ENCODE results near the gene NUMA1. TPM values are rescaled to one million over a fixed set of nuclear protein-coding genes. Genes with fewer than 3 reads are reported as not detected.

Gene NUMA1
- total and polyA plus RNA-seq, 2 of the 8 experiments (the other 6 are each of a cell fraction or from before 2014, with no cell fraction given) = 101 to 107 TPM

DNA sequence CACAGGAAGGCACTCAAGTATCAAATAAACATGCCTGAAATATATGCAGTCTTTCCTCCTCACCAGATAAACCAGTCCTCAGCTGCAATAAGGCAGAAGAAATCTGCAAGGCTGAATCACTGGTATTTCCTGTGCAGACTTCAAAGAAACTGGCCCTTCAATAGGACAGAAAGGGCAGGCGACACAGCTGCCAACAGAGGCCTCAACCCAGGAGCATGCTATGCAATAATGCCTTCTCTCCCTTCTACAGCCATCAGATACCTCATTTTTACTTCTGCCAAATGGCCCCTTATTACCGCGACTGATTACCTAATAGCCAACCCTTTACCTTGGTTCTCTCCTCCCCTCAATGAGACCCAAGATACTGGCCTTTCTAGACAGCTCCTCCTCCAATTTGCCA is 8.0 kb downstream of the NUMA1 start:
- H4K8ac ChIP-seq (ENCODE audit: extremely low read depth, insufficient read depth, low read length) = no peak overlapping the region
- H2BK15ac ChIP-seq (ENCODE audit: low read length) = no peak overlapping the region
- no peak overlapping the region for H2BK12ac ChIP-seq (ENCODE audit: low read depth, low read length)
- H2BK5ac ChIP-seq (ENCODE audit: low read depth, low read length) = no peak overlapping the region
- H3K56ac ChIP-seq (replicated peaks; ENCODE audit: insufficient read length, low read depth, low read length) = no peak overlapping the region
- no peak overlapping the region for H4K91ac ChIP-seq (replicated peaks; ENCODE audit: insufficient read length, low read length)
- FAIRE-seq (no peak), DNase-seq (ENCODE audit: low read depth in 1 of 2, low spot score in 2 of 2) (no peak)
- ChIA-PET POLR2A (ENCODE audit: partially characterized antibody) (interaction anchor here (0.9 to 1.9 kb wide), 4 partner anchors 13 to 28 kb away, joined by 3 to 4 read pairs (median 3); no protein-coding TSS in a partner anchor), CTCF (ENCODE audit: partially characterized antibody) (interaction anchor here (0.7 to 5.1 kb wide), 7 partner anchors 8 to 359 kb away, joined by 3 to 33 read pairs (median 4); no protein-coding TSS in a partner anchor)
- H3K18ac ChIP-seq (ENCODE audit: extremely low read depth, low read length) = no peak overlapping the region
- H3K36me3 ChIP-seq (ENCODE audit: control insufficient read depth in 2 of 4, insufficient read depth in 4 of 4, low read length in 3 of 4) = peaks cover 0 to 15% (median 3%) of the 10 kb centered on the region in 4 experiments; a peak in 3 of 8 replicates
- H4K20me1 ChIP-seq (replicated peaks in 1 of 2; ENCODE audit: control insufficient read depth in 1 of 2, insufficient read depth in 2 of 2, low read length in 2 of 2) = peaks cover 3 to 16% of the 10 kb centered on the region in 2 experiments
- peaks cover 12 to 94% of the 10 kb centered on the region in 2 experiments for H3K79me2 ChIP-seq (ENCODE audit: control insufficient read depth in 1 of 2, insufficient read depth in 2 of 2, low read length in 2 of 2)
- H3K27ac ChIP-seq (ENCODE audit: low read depth, low read length) = no peak overlapping the region
- H3K14ac ChIP-seq (ENCODE audit: insufficient read length) = no peak overlapping the region
- no peak overlapping the region for H2AK5ac ChIP-seq (ENCODE audit: low read depth, low read length)
- WGBS, 2 experiments (ENCODE audit: extremely low coverage in 1 of 2, insufficient coverage in 1 of 2, insufficient read length in 1 of 2, insufficient replicate concordance in 2 of 2, low coverage in 1 of 2, low lambda C conversion rate in 2 of 2, missing lambda C conversion rate in 1 of 2) = 83% methylated on average over 3 of the region's 3 CpGs; no CpG with 5 or more reads in 1 of the 2 experiments
- peaks cover 14% of the 10 kb centered on the region; the same call in 1 of the 2 replicates for H3K79me1 ChIP-seq (ENCODE audit: low read depth, low read length)
- H3K9ac ChIP-seq (replicated peaks in 1 of 4; ENCODE audit: extremely low read depth in 1 of 4, low read depth in 3 of 4, low read length in 3 of 4) = no peak overlapping the region
- H2AFZ ChIP-seq (ENCODE audit: low read length) = no peak overlapping the region
- H3K27me3 ChIP-seq (replicated peaks in 1 of 4; ENCODE audit: control insufficient read depth in 3 of 4, extremely low read depth in 1 of 4, insufficient read depth in 3 of 4, low read length in 3 of 4) = no peaks in the 10 kb centered on the region
- H2BK120ac ChIP-seq (replicated peaks; ENCODE audit: low read depth, low read length) = no peak overlapping the region
- H3K23ac ChIP-seq (ENCODE audit: insufficient read length) = no peak overlapping the region
- H3K23me2 ChIP-seq (ENCODE audit: low read depth, low read length) = no peaks in the 10 kb centered on the region
- H3K9me3 ChIP-seq (ENCODE audit: insufficient read depth in 2 of 2, low read depth in 1 of 2, low read length in 1 of 2) = no peaks in the 10 kb centered on the region
- H3K4me1 ChIP-seq (replicated peaks in 1 of 4; ENCODE audit: control insufficient read depth in 3 of 4, insufficient read depth in 4 of 4, low read length in 3 of 4) = peaks cover 0 to 11% (median 2%) of the 10 kb centered on the region in 4 experiments; a peak in 3 of 7 replicates
- no peak overlapping the region for H3K4ac ChIP-seq (replicated peaks; ENCODE audit: insufficient read length, low read depth, low read length)
- no peak overlapping the region for H2BK20ac ChIP-seq (ENCODE audit: low read length)
- H3K4me3 ChIP-seq (ENCODE audit: extremely low read depth in 1 of 4, insufficient read depth in 2 of 4, low read depth in 3 of 4, low read length in 4 of 4) = no peak overlapping the region
- H3K4me2 ChIP-seq (ENCODE audit: insufficient read depth in 1 of 2, low read depth in 2 of 2, low read length in 2 of 2) = no peak overlapping the region; a peak in 1 of 4 replicates
- H4K5ac ChIP-seq (ENCODE audit: insufficient read length, low read depth, low read length) = no peak overlapping the region
- TF ChIP-seq TCF12 (IDR thresholded peaks at IDR 0.05; ENCODE audit: low read depth, low read length) (no peak), HDAC2 (IDR thresholded peaks at IDR 0.05; ENCODE audit: borderline replicate concordance in 1 of 2, low read depth in 2 of 2, low read length in 2 of 2) (no peak), SIN3A (conservative IDR thresholded peaks at IDR 0.05 in 1 of 2, IDR thresholded peaks at IDR 0.05 in 1 of 2; ENCODE audit: low read depth in 1 of 2, low read length in 2 of 2) (no peak), POLR2AphosphoS5 (IDR thresholded peaks at IDR 0.05; ENCODE audit: low read depth, low read length) (no peak), PHF8 (conservative IDR thresholded peaks at IDR 0.05; ENCODE audit: low read depth, low read length) (no peak), CHD2 (IDR thresholded peaks at IDR 0.05; ENCODE audit: low read length) (no peak), SAP30 (IDR thresholded peaks at IDR 0.05; ENCODE audit: insufficient read depth, insufficient replicate concordance, low read length) (no peak), NANOG (IDR thresholded peaks at IDR 0.05; ENCODE audit: insufficient read depth, low read depth, low read length, poor library complexity, severe bottlenecking) (no peak), TEAD4 (IDR thresholded peaks at IDR 0.05; ENCODE audit: low read depth, low read length) (no peak), CTBP2 (IDR thresholded peaks at IDR 0.05; ENCODE audit: borderline replicate concordance, insufficient read depth, insufficient read length, low read length) (no peak), EP300 (IDR thresholded peaks at IDR 0.05; ENCODE audit: borderline replicate concordance in 1 of 2, low read depth in 2 of 2, low read length in 2 of 2) (no peak), FOSL1 (IDR thresholded peaks at IDR 0.05; ENCODE audit: insufficient read depth, low read depth, low read length) (no peak)
